Esophagus squamous epithelium (tissue), 4 donors: ENCODE measurements around the gene CNTN4.
"Not testable (repeated sequence)": the region's sequence is repeated elsewhere in the genome, so short reads cannot be mapped to it uniquely, and the experiment has no call there.

Source experiments
- CTCF ChIP-seq, 6 experiments: fragments of 450-650 bp in 4 of 6; fragments of 200-600 bp in 2 of 6; sonication (generic) in 2 of 6; IDR thresholded peaks; one replicate each; pipeline ENCODE4 v1.5.1; 2016 to 2019; ENCODE audit warnings: antibody characterized with exemption in 6 of 6, mild to moderate bottlenecking in 4 of 6, moderate library complexity in 4 of 6
- POLR2A ChIP-seq, 4 donors: fragments of 450-650 bp; IDR thresholded peaks; one replicate each; pipeline ENCODE4 v1.6.1; 2017; ENCODE audit warnings: antibody characterized with exemption in 4 of 4, mild to moderate bottlenecking in 4 of 4, moderate library complexity in 3 of 4

DNA sequence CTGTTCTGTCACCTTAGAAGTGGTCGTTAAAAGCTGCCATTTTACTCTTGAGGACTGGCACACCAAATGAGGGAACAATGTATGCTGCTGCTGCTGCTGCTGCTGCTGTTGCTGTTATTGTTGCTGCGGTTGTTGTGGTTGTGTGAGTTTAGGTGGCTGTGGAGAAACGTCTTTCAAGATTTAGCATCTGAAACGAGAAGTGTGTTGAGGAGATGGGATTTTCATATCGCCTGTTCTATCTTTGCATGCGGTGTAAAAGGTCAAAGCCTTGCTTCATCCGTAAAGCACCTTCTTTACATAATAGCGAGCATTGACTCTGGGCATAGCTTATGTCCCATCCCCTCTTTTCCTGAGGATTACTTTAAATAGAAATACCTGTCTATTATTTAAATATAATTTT is 428.7 kb downstream of the CNTN4 start:
- not testable (repeated sequence) for TF ChIP-seq POLR2A, CTCF (IDR thresholded peaks at IDR 0.05)
